ENCODE measurements around the gene DSTN. TPM values are rescaled to one million over a fixed set of nuclear protein-coding genes. Genes with fewer than 3 reads are reported as not detected.

DSTN gene
- total and polyA plus RNA-seq, 2 donors = 60.7 to 310 TPM

DNA sequence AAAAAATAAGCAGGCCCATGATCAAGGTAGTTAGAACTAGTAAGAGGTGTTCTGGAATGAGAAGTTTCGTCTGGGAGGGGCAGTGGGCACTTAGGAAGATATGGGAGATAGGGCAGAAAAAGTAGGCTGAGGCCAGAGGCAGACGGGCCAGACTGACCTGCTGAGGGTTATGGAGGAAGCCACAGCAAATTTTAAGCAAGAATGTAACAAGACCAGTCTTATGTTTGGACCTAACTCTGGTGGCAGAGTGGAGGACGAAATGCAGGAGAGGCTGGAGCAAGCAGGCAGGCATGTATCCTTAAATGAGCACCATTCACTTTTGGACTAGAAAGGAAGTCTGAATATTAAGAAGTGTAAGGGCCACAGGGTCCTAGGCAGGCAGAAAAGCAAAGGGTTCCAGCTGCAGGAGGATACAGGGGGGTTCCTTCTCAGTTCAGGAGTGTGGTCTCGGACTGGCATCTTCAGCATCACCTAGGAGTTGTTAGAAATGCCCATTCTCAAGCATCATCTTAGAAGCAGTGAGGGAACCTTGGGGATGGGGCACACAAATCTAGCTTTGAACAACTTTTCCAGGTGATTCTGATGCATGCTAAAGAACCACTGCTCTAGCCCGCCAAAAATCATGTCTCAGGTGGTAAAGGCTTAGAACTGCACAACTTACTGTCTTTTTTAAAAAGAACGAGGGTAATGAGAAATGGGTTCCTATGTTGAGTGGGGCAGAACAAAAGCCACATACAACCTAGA lies 1.7 kb upstream of the DSTN start:
- Histone ChIP-seq H3K9me3 (ENCODE audit: control insufficient read depth in 2 of 2, insufficient read depth in 1 of 2, low read length in 1 of 2) (no peaks in the 10 kb centered on the region), H3K4me3 (ENCODE audit: low read length in 2 of 2) (no peak overlapping the region), H3K4me1 (ENCODE audit: control insufficient read depth in 2 of 2, insufficient read depth in 2 of 2, low read length in 2 of 2) (peaks cover 2 to 14% of the 10 kb centered on the region in 2 donors), H3K27ac (ENCODE audit: low read depth in 1 of 2, low read length in 1 of 2) (no peak overlapping the region), H3K27me3 (ENCODE audit: control insufficient read depth in 2 of 2, insufficient read depth in 1 of 2, low read length in 1 of 2) (peaks cover 15 to 23% of the 10 kb centered on the region in 2 donors), H3K36me3 (ENCODE audit: control insufficient read depth in 2 of 2, insufficient read depth in 2 of 2, low read length in 1 of 2) (no peaks in the 10 kb centered on the region)
- 89% methylated on average over 6 of the region's 6 CpGs for WGBS
- no peak for DNase-seq (ENCODE audit: low read depth in 6 of 9, low spot score in 9 of 9)

DNA sequence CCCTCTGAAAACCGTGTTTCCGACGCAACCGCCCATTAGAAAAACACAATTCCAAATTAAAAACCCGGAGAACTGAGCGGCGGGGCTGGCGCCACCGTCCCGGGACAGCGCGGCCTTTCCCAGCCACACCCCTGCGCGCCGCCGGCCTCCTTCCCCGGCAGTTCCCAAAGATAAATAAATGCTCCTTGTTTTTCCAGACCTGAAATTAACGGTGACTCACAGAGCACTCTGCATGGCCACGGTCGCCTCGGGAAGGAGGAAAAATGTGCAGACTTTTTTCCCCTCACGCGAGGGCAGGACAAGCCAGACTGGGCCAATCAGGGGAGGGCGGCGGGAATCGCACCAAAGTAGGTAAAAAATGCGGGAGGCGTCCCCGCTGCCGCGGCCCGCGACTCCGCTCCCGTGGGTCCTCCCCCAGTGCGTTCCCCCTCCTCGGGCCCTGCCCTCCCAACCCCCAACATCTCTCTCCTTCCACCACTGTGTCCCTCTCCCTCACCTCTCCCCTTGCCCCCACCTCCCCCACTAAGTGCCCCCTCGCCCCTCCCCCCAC lies 828 bp upstream of the DSTN start:
- Histone ChIP-seq H3K27ac (ENCODE audit: low read depth in 1 of 2, low read length in 1 of 2) (no peak overlapping the region), H3K9me3 (ENCODE audit: control insufficient read depth in 2 of 2, insufficient read depth in 1 of 2, low read length in 1 of 2) (no peaks in the 10 kb centered on the region), H3K4me3 (ENCODE audit: low read length in 2 of 2) (peak overlapping the region; percentile 8 to 87), H3K4me1 (ENCODE audit: control insufficient read depth in 2 of 2, insufficient read depth in 2 of 2, low read length in 2 of 2) (peaks cover 2 to 14% of the 10 kb centered on the region in 2 donors), H3K36me3 (ENCODE audit: control insufficient read depth in 2 of 2, insufficient read depth in 2 of 2, low read length in 1 of 2) (no peaks in the 10 kb centered on the region), H3K27me3 (ENCODE audit: control insufficient read depth in 2 of 2, insufficient read depth in 1 of 2, low read length in 1 of 2) (peaks cover 15 to 23% of the 10 kb centered on the region in 2 donors)
- DNase-seq (ENCODE audit: low read depth in 6 of 9, low spot score in 9 of 9) = peak in 2 of 9 donors; percentile 14 to 22
- WGBS = 6% methylated on average over 38 of the region's 38 CpGs

GRCh38 chr20:17570347-17571152 lies 675 bp downstream of the DSTN start:
- Histone ChIP-seq H3K9me3 (ENCODE audit: control insufficient read depth in 2 of 2, insufficient read depth in 1 of 2, low read length in 1 of 2) (no peaks in the 10 kb centered on the region), H3K4me3 (ENCODE audit: low read length in 2 of 2) (peak overlapping the region; percentile 68 to 87), H3K4me1 (ENCODE audit: control insufficient read depth in 2 of 2, insufficient read depth in 2 of 2, low read length in 2 of 2) (peaks cover 2 to 14% of the 10 kb centered on the region in 2 donors), H3K27ac (ENCODE audit: low read depth in 1 of 2, low read length in 1 of 2) (peak overlapping the region; percentile 67 to 83), H3K27me3 (ENCODE audit: control insufficient read depth in 2 of 2, insufficient read depth in 1 of 2, low read length in 1 of 2) (peaks cover 15 to 23% of the 10 kb centered on the region in 2 donors), H3K36me3 (ENCODE audit: control insufficient read depth in 2 of 2, insufficient read depth in 2 of 2, low read length in 1 of 2) (no peaks in the 10 kb centered on the region)
- DNase-seq (ENCODE audit: low read depth in 6 of 9, low spot score in 9 of 9) = peak in 6 of 9 donors; percentile 21 to 68 (median 28)
- 2% methylated on average over 43 of the region's 43 CpGs for WGBS

DNA sequence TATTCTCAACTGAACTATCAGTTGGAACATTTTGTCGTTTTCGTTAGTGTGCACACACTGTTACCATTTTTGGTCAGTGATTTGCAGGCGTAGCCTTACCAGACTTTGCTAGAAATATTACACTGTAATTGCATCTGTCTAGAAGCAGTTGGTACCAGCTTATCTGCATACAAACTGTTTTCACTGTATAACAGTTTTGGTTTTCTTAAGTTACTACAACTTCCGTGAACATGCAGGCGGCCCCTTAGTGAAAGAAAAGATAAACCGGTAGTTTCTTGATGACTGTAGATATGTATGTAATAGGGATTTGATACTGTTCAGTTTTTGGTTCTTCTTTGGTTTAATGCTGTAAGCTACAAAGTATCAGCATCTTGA lies 1.3 kb downstream of the DSTN start:
- Histone ChIP-seq H3K36me3 (ENCODE audit: control insufficient read depth in 2 of 2, insufficient read depth in 2 of 2, low read length in 1 of 2) (no peaks in the 10 kb centered on the region), H3K4me1 (ENCODE audit: control insufficient read depth in 2 of 2, insufficient read depth in 2 of 2, low read length in 2 of 2) (peaks cover 2 to 14% of the 10 kb centered on the region in 2 donors), H3K4me3 (ENCODE audit: low read length in 2 of 2) (peak overlapping the region; percentile 68 to 87), H3K9me3 (ENCODE audit: control insufficient read depth in 2 of 2, insufficient read depth in 1 of 2, low read length in 1 of 2) (no peaks in the 10 kb centered on the region), H3K27me3 (ENCODE audit: control insufficient read depth in 2 of 2, insufficient read depth in 1 of 2, low read length in 1 of 2) (peaks cover 15 to 23% of the 10 kb centered on the region in 2 donors), H3K27ac (ENCODE audit: low read depth in 1 of 2, low read length in 1 of 2) (peak overlapping the region in 1 of 2 donors; percentile 83)
- WGBS = 45% methylated on average over 6 of the region's 6 CpGs
- DNase-seq (ENCODE audit: low read depth in 6 of 9, low spot score in 9 of 9) = peak in 4 of 9 donors; percentile 8 to 58 (median 22)

DNA sequence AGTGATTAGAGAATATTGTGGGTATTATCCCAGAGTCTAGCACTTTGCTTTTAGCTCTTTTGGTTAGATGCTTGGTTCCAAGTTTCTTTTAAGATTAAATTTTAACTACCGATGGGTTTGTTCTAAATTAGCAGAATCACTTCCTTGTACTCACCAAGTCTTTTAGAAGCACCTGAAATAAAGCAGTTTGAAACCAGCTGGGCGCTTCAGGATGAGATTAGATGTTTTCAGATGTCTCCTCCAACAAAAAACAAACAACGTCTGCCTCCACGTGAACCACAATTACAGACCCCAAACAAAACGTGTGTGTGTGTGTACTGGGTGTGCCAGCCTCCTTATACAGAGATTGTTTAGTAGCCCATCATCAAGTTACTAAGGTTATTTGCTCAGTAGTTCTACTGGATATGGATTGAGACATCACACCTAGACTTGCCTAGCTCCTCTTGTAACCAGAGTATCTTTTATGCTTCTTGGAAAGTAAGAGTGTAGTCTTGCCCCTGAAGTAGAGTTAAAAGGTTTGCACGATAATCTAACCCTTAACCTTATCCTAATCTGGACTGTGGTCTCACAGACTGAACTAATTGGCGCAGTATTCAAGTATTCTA lies 2.3 kb downstream of the DSTN start:
- H3K4me3 ChIP-seq (ENCODE audit: low read length in 2 of 2) = no peak overlapping the region
- H3K4me1 ChIP-seq (ENCODE audit: control insufficient read depth in 2 of 2, insufficient read depth in 2 of 2, low read length in 2 of 2) = peaks cover 2 to 14% of the 10 kb centered on the region in 2 donors
- peak overlapping the region in 1 of 2 donors; percentile 15 for H3K27ac ChIP-seq (ENCODE audit: low read depth in 1 of 2, low read length in 1 of 2)
- peak in 2 of 9 donors; percentile 8 to 58 for DNase-seq (ENCODE audit: low read depth in 6 of 9, low spot score in 9 of 9)
- H3K9me3 ChIP-seq (ENCODE audit: control insufficient read depth in 2 of 2, insufficient read depth in 1 of 2, low read length in 1 of 2) = no peaks in the 10 kb centered on the region
- 51% methylated on average over 7 of the region's 7 CpGs for WGBS
- peaks cover 15 to 23% of the 10 kb centered on the region in 2 donors for H3K27me3 ChIP-seq (ENCODE audit: control insufficient read depth in 2 of 2, insufficient read depth in 1 of 2, low read length in 1 of 2)
- H3K36me3 ChIP-seq (ENCODE audit: control insufficient read depth in 2 of 2, insufficient read depth in 2 of 2, low read length in 1 of 2) = no peaks in the 10 kb centered on the region

DNA sequence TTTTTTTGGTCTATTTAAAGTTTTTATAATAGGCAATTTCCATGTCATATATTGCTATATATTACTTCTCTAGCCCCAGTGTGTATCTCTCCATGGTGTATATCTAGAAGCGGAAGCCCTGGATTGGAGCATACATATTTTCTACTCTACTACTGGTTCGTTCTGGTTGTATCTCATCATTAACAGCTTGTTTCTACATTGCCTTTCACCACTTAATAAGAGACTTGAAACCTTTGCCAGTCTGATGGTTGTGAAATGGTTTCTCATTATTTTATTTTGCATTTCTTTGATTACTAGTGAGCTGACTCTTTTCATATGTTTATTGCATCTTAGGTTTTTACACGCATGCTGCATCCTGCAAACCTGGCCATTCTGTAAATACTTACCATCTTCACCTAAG lies 3.6 kb downstream of the DSTN start:
- 97% methylated on average over 3 of the region's 3 CpGs for WGBS
- Histone ChIP-seq H3K36me3 (ENCODE audit: control insufficient read depth in 2 of 2, insufficient read depth in 2 of 2, low read length in 1 of 2) (no peaks in the 10 kb centered on the region), H3K27ac (ENCODE audit: low read depth in 1 of 2, low read length in 1 of 2) (no peak overlapping the region), H3K4me1 (ENCODE audit: control insufficient read depth in 2 of 2, insufficient read depth in 2 of 2, low read length in 2 of 2) (peaks cover 2 to 14% of the 10 kb centered on the region in 2 donors), H3K4me3 (ENCODE audit: low read length in 2 of 2) (no peak overlapping the region), H3K9me3 (ENCODE audit: control insufficient read depth in 2 of 2, insufficient read depth in 1 of 2, low read length in 1 of 2) (no peaks in the 10 kb centered on the region), H3K27me3 (ENCODE audit: control insufficient read depth in 2 of 2, insufficient read depth in 1 of 2, low read length in 1 of 2) (peaks cover 6 to 12% of the 10 kb centered on the region in 2 donors)
- DNase-seq (ENCODE audit: low read depth in 6 of 9, low spot score in 9 of 9) = no peak

GRCh38 chr20:17576215-17576614 lies 6.3 kb downstream of the DSTN start:
- Histone ChIP-seq H3K4me3 (ENCODE audit: low read length in 2 of 2) (no peak overlapping the region), H3K27me3 (ENCODE audit: control insufficient read depth in 2 of 2, insufficient read depth in 1 of 2, low read length in 1 of 2) (no peaks in the 10 kb centered on the region), H3K36me3 (ENCODE audit: control insufficient read depth in 2 of 2, insufficient read depth in 2 of 2, low read length in 1 of 2) (no peaks in the 10 kb centered on the region), H3K4me1 (ENCODE audit: control insufficient read depth in 2 of 2, insufficient read depth in 2 of 2, low read length in 2 of 2) (peaks cover 0 to 3% of the 10 kb centered on the region in 2 donors), H3K9me3 (ENCODE audit: control insufficient read depth in 2 of 2, insufficient read depth in 1 of 2, low read length in 1 of 2) (no peaks in the 10 kb centered on the region), H3K27ac (ENCODE audit: low read depth in 1 of 2, low read length in 1 of 2) (no peak overlapping the region)
- DNase-seq (ENCODE audit: low read depth in 6 of 9, low spot score in 9 of 9) = no peak
- WGBS = 97% methylated on average over 8 of the region's 8 CpGs

- Histone ChIP-seq H3K9me3 (ENCODE audit: control insufficient read depth in 2 of 2, insufficient read depth in 1 of 2, low read length in 1 of 2) (no peaks in the 10 kb centered on the region), H3K36me3 (ENCODE audit: control insufficient read depth in 2 of 2, insufficient read depth in 2 of 2, low read length in 1 of 2) (no peaks in the 10 kb centered on the region), H3K4me1 (ENCODE audit: control insufficient read depth in 2 of 2, insufficient read depth in 2 of 2, low read length in 2 of 2) (no peaks in the 10 kb centered on the region), H3K27ac (ENCODE audit: low read depth in 1 of 2, low read length in 1 of 2) (no peak overlapping the region), H3K4me3 (ENCODE audit: low read length in 2 of 2) (no peak overlapping the region), H3K27me3 (ENCODE audit: control insufficient read depth in 2 of 2, insufficient read depth in 1 of 2, low read length in 1 of 2) (no peaks in the 10 kb centered on the region)
- 98% methylated on average over 4 of the region's 4 CpGs for WGBS
- DNase-seq (ENCODE audit: low read depth in 6 of 9, low spot score in 9 of 9) = no peak
Measured at GRCh38 chr20:17579369-17580039, 9.6 kb downstream of the DSTN start.

All from thymus (tissue), 11 donors.